ENCODE results near the gene ADCK2. TPM values are rescaled to one million over a fixed set of nuclear protein-coding genes. Genes with fewer than 3 reads are reported as not detected.
"Not testable (repeated sequence)": the region's sequence is repeated elsewhere in the genome, so short reads cannot be mapped to it uniquely, and the experiment has no call there.

ADCK2 gene
- total RNA-seq, 1 experiment from 2014 or later = 16.8 TPM

DNA sequence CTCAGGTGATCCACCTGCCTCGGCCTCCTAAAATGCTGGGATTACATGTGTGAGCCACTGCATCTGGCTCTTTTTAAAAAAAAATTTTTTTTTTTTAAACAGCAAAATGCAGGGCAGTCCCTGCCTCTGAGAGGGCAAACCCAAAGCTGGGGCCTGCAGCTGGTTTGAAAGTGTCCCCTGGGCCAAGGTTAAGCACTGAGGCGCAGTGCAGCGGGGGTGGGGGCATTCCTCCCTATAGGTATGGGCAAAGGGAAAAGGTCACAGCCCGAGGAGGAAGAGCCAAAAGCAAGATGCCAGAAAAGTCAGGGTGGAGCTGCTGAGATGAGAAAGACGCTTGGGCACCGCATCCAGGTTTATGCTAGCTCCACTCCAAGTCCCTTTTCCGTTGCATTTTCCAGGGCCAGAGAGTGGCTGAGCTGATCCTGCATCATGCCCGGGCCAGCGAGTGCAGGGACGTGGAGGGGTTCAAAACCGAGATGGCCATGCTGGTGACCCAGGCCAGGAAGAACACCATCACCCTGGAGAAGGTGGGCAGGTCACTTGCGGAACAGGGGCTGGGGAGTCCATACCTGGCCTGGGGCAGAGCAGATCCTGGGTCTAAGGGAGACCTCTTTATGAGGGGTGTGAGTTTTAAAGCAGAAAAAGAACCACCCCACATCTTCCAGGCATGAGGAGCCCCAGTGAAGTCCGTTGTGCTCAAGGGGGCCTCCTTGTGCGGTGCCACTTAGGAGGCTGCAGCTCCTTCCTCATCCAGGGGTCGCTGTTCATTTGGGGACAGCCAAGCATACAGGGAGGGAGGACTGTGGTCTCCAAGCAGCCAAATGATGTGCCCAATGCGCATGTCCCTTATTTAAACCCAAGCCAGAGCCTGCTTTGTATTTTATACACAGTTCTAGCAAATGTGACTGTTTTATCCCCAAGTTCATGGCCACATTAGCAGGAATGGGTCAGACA is 16.7 kb downstream of the ADCK2 start:
- no peaks in the 10 kb centered on the region for H3K27me3 ChIP-seq (ENCODE audit: low read length)
- no peaks in the 10 kb centered on the region for H3K9me3 ChIP-seq (ENCODE audit: low read length)
- no peak overlapping the region for H3K27ac ChIP-seq (ENCODE audit: low read length)
- no peaks in the 10 kb centered on the region for H3K4me1 ChIP-seq (ENCODE audit: low read length)
- H2AFZ ChIP-seq (ENCODE audit: low read length) = no peak overlapping the region
- no peak overlapping the region for H3K4me3 ChIP-seq (ENCODE audit: low read length)
- H3K79me2 ChIP-seq (ENCODE audit: low read length) = no peaks in the 10 kb centered on the region
- DNase-seq = no peak
- H4K20me1 ChIP-seq (ENCODE audit: insufficient read depth, low read depth, low read length) = no peaks in the 10 kb centered on the region
- 0 out of 2 replicates have a peak, but pooled peaks cover 3% of the 10 kb centered on the region for H3K36me3 ChIP-seq (ENCODE audit: insufficient read depth, low read length)
- no peak overlapping the region for H3K9ac ChIP-seq (ENCODE audit: low read length)
- no peak overlapping the region for H3K4me2 ChIP-seq (ENCODE audit: low read depth, low read length, poor library complexity, severe bottlenecking)
- H3K9me2 ChIP-seq (replicated peaks; ENCODE audit: insufficient read depth, low read length) = no peaks in the 10 kb centered on the region

- H3K9me3 ChIP-seq (ENCODE audit: low read length) = no peaks in the 10 kb centered on the region
- H3K4me2 ChIP-seq (ENCODE audit: low read depth, low read length, poor library complexity, severe bottlenecking) = no peak overlapping the region
- H3K27me3 ChIP-seq (ENCODE audit: low read length) = no peaks in the 10 kb centered on the region
- no peak overlapping the region for H2AFZ ChIP-seq (ENCODE audit: low read length)
- H3K4me3 ChIP-seq (ENCODE audit: low read length) = no peak overlapping the region
- H4K20me1 ChIP-seq (ENCODE audit: insufficient read depth, low read depth, low read length) = no peaks in the 10 kb centered on the region
- H3K4me1 ChIP-seq (ENCODE audit: low read length) = peaks cover 8% of the 10 kb centered on the region
- H3K36me3 ChIP-seq (ENCODE audit: insufficient read depth, low read length) = 0 out of 2 replicates have a peak, but pooled peaks cover 3% of the 10 kb centered on the region
- no peaks in the 10 kb centered on the region for H3K79me2 ChIP-seq (ENCODE audit: low read length)
- DNase-seq = no peak
- no peaks in the 10 kb centered on the region for H3K9me2 ChIP-seq (replicated peaks; ENCODE audit: insufficient read depth, low read length)
- no peak overlapping the region for H3K9ac ChIP-seq (ENCODE audit: low read length)
- no peak overlapping the region for H3K27ac ChIP-seq (ENCODE audit: low read length)
These were observed 18.8 kb downstream of the ADCK2 start for GRCh38 chr7:140691376-140692045.

DNA sequence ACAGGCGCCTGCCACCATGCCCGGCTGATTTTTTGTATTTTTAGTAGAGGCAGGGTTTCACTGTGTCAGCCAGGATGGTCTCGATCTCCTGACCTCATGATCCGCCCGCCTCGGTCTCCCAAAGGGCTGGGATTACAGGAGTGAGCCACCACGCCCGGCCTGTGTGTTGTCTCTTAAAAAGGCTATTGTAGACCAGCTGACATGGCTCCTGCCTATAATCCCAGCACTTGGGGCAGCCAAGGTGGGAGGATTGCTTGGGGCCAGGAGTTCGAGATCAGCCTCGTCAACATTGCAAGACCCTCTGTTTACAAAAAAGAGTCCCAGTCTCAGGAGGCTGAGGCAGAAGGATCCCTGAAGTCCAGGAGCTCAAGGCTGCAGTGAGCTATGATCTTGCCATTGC is 21.1 kb downstream of the ADCK2 start:
- H3K36me3 ChIP-seq (ENCODE audit: insufficient read depth, low read length); H3K9me2 ChIP-seq (replicated peaks; ENCODE audit: insufficient read depth, low read length); H3K4me3 ChIP-seq (ENCODE audit: low read length); H3K9ac ChIP-seq (ENCODE audit: low read length); H3K27ac ChIP-seq (ENCODE audit: low read length); H3K9me3 ChIP-seq (ENCODE audit: low read length); H3K27me3 ChIP-seq (ENCODE audit: low read length); DNase-seq; H3K4me2 ChIP-seq (ENCODE audit: low read depth, low read length, poor library complexity, severe bottlenecking); H2AFZ ChIP-seq (ENCODE audit: low read length): not testable (repeated sequence)
- peaks cover 18% of the 10 kb centered on the region for H3K4me1 ChIP-seq (ENCODE audit: low read length)
- H3K79me2 ChIP-seq (ENCODE audit: low read length) = peaks cover 22% of the 10 kb centered on the region
- peaks cover 11% of the 10 kb centered on the region; the same call in 1 of the 2 replicates for H4K20me1 ChIP-seq (ENCODE audit: insufficient read depth, low read depth, low read length)

GRCh38 chr7:140694592-140694991 is 21.8 kb downstream of the ADCK2 start:
- H3K9me3 ChIP-seq (ENCODE audit: low read length) = no peaks in the 10 kb centered on the region
- no peaks in the 10 kb centered on the region for H3K9me2 ChIP-seq (replicated peaks; ENCODE audit: insufficient read depth, low read length)
- H3K9ac ChIP-seq (ENCODE audit: low read length) = no peak overlapping the region
- no peak overlapping the region for H3K4me3 ChIP-seq (ENCODE audit: low read length)
- 0 out of 2 replicates have a peak, but pooled peaks cover 4% of the 10 kb centered on the region for H3K36me3 ChIP-seq (ENCODE audit: insufficient read depth, low read length)
- peaks cover 11% of the 10 kb centered on the region; the same call in 1 of the 2 replicates for H4K20me1 ChIP-seq (ENCODE audit: insufficient read depth, low read depth, low read length)
- peaks cover 29% of the 10 kb centered on the region for H3K79me2 ChIP-seq (ENCODE audit: low read length)
- DNase-seq = no peak
- H2AFZ ChIP-seq (ENCODE audit: low read length) = no peak overlapping the region
- H3K4me2 ChIP-seq (ENCODE audit: low read depth, low read length, poor library complexity, severe bottlenecking) = no peak overlapping the region
- no peaks in the 10 kb centered on the region for H3K27me3 ChIP-seq (ENCODE audit: low read length)
- no peak overlapping the region for H3K27ac ChIP-seq (ENCODE audit: low read length)
- H3K4me1 ChIP-seq (ENCODE audit: low read length) = peaks cover 18% of the 10 kb centered on the region

DNA sequence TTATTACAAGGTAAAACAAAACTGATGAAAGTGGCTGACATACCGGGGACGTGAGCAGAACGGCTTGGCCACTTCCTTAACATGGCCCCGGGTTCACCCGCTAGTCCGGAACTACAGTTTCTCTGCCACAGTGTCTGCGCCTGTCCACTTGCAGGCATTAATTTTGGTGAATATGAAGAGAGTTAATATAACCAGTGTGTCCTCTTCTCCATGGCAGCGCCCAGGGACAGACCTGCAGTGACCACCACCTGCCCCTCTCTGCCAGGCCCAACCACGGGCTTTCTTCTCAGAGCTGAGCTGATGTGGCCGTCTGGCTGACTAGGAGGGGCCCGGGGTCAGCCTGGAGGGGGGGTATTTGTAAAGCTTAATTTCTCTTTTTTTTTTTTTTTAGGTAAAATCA is 22.6 kb downstream of the ADCK2 start:
- Histone ChIP-seq H3K27ac (ENCODE audit: low read length) (no peak overlapping the region), H2AFZ (ENCODE audit: low read length) (no peak overlapping the region), H3K9ac (ENCODE audit: low read length) (0 out of 2 replicates have a peak overlapping the region, but pooled peaks have one; percentile 84), H4K20me1 (ENCODE audit: insufficient read depth, low read depth, low read length) (peaks cover 11% of the 10 kb centered on the region; the same call in 1 of the 2 replicates), H3K9me2 (replicated peaks; ENCODE audit: insufficient read depth, low read length) (no peaks in the 10 kb centered on the region), H3K27me3 (ENCODE audit: low read length) (no peaks in the 10 kb centered on the region), H3K9me3 (ENCODE audit: low read length) (no peaks in the 10 kb centered on the region), H3K79me2 (ENCODE audit: low read length) (peaks cover 37% of the 10 kb centered on the region), H3K4me3 (ENCODE audit: low read length) (no peak overlapping the region), H3K4me1 (ENCODE audit: low read length) (peaks cover 18% of the 10 kb centered on the region), H3K4me2 (ENCODE audit: low read depth, low read length, poor library complexity, severe bottlenecking) (no peak overlapping the region), H3K36me3 (ENCODE audit: insufficient read depth, low read length) (0 out of 2 replicates have a peak, but pooled peaks cover 4% of the 10 kb centered on the region)
- no peak for DNase-seq

GRCh38 chr7:140696024-140696679 is 23.4 kb downstream of the ADCK2 start:
- Histone ChIP-seq H3K36me3 (ENCODE audit: insufficient read depth, low read length) (0 out of 2 replicates have a peak, but pooled peaks cover 4% of the 10 kb centered on the region), H3K27me3 (ENCODE audit: low read length) (no peaks in the 10 kb centered on the region), H3K4me1 (ENCODE audit: low read length) (peaks cover 18% of the 10 kb centered on the region), H3K9me3 (ENCODE audit: low read length) (no peaks in the 10 kb centered on the region), H3K27ac (ENCODE audit: low read length) (peak overlapping the region; percentile 55; the same call in 1 of the 2 replicates), H3K4me2 (ENCODE audit: low read depth, low read length, poor library complexity, severe bottlenecking) (peak overlapping the region; percentile 80), H3K4me3 (ENCODE audit: low read length) (peak overlapping the region; percentile 81), H3K9ac (ENCODE audit: low read length) (peak overlapping the region; percentile 84), H4K20me1 (ENCODE audit: insufficient read depth, low read depth, low read length) (peaks cover 11% of the 10 kb centered on the region; the same call in 1 of the 2 replicates), H3K9me2 (replicated peaks; ENCODE audit: insufficient read depth, low read length) (no peaks in the 10 kb centered on the region), H3K79me2 (ENCODE audit: low read length) (peaks cover 45% of the 10 kb centered on the region), H2AFZ (ENCODE audit: low read length) (no peak overlapping the region)
- DNase-seq = peak; percentile 97

GRCh38 chr7:140696680-140697446 is 24.1 kb downstream of the ADCK2 start, which contains the start of gene NDUFB2:
TSS of gene NDUFB2 (plus strand) at chr7:140696708. CDS start at chr7:140696745, 37 bp downstream.
- Histone ChIP-seq H4K20me1 (ENCODE audit: insufficient read depth, low read depth, low read length) (peaks cover 11% of the 10 kb centered on the region; the same call in 1 of the 2 replicates), H3K27ac (ENCODE audit: low read length) (peak within 1 kb of the TSS; percentile 55; the same call in 1 of the 2 replicates), H3K4me3 (ENCODE audit: low read length) (peak within 1 kb of the TSS; percentile 81), H3K4me2 (ENCODE audit: low read depth, low read length, poor library complexity, severe bottlenecking) (peak within 1 kb of the TSS; percentile 80), H3K27me3 (ENCODE audit: low read length) (no peaks in the 10 kb centered on the region), H3K4me1 (ENCODE audit: low read length) (peaks cover 18% of the 10 kb centered on the region), H3K79me2 (ENCODE audit: low read length) (peaks cover 52% of the 10 kb centered on the region), H3K9me3 (ENCODE audit: low read length) (no peaks in the 10 kb centered on the region), H2AFZ (ENCODE audit: low read length) (peak within 1 kb of the TSS; percentile 86; the same call in 1 of the 2 replicates), H3K36me3 (ENCODE audit: insufficient read depth, low read length) (0 out of 2 replicates have a peak, but pooled peaks cover 4% of the 10 kb centered on the region), H3K9me2 (replicated peaks; ENCODE audit: insufficient read depth, low read length) (no peaks in the 10 kb centered on the region), H3K9ac (ENCODE audit: low read length) (peak within 1 kb of the TSS; percentile 84)
- DNase-seq = peak; percentile 89
